Coronary artery (tissue), 2 donors: ENCODE measurements around the gene SOX6.

ENCODE experiments used
- DNase-seq: peaks from one replicate; pipeline ENCODE4 v3.0.0-alpha.2; 2017; ENCODE audit warnings: low spot score
- H3K27ac ChIP-seq, 2 donors: fragments of 200-600 bp; sonication (generic); one replicate each; pipeline ENCODE4 v1.5.1; 2016 to 2019
- H3K4me3 ChIP-seq: fragments of 200-600 bp; sonication (generic); 2 replicates; pipeline ENCODE4 v1.5.1; 2016; ENCODE audit warnings: mild to moderate bottlenecking, moderate library complexity
- TF ChIP-seq, protein P1 (sequence below): fragments of 200-600 bp; sonication (generic); IDR thresholded peaks from one replicate; pipeline ENCODE4 v1.5.1; 2019; ENCODE audit warnings: antibody characterized with exemption

SOX6 gene

GRCh38 chr11:16367252-16367651 is 10.9 kb upstream of the SOX6 start:
- Histone ChIP-seq H3K4me3 (no peak overlapping the region), H3K27ac (no peak overlapping the region)
- DNase-seq = no peak
- TF ChIP-seq, protein P1, sequence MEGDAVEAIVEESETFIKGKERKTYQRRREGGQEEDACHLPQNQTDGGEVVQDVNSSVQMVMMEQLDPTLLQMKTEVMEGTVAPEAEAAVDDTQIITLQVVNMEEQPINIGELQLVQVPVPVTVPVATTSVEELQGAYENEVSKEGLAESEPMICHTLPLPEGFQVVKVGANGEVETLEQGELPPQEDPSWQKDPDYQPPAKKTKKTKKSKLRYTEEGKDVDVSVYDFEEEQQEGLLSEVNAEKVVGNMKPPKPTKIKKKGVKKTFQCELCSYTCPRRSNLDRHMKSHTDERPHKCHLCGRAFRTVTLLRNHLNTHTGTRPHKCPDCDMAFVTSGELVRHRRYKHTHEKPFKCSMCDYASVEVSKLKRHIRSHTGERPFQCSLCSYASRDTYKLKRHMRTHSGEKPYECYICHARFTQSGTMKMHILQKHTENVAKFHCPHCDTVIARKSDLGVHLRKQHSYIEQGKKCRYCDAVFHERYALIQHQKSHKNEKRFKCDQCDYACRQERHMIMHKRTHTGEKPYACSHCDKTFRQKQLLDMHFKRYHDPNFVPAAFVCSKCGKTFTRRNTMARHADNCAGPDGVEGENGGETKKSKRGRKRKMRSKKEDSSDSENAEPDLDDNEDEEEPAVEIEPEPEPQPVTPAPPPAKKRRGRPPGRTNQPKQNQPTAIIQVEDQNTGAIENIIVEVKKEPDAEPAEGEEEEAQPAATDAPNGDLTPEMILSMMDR = no peak

GRCh38 chr11:16365581-16366228 is 9.4 kb upstream of the SOX6 start:
- Histone ChIP-seq H3K4me3 (no peak overlapping the region), H3K27ac (no peak overlapping the region)
- no peak for DNase-seq
- TF ChIP-seq, protein P1 = no peak

GRCh38 chr11:16364254-16364653 is 7.9 kb upstream of the SOX6 start:
- no peak for DNase-seq
- TF ChIP-seq, protein P1 = no peak
- no peak overlapping the region for H3K4me3 ChIP-seq
- H3K27ac ChIP-seq = no peak overlapping the region

GRCh38 chr11:16363706-16364105 is 7.4 kb upstream of the SOX6 start:
- Histone ChIP-seq H3K4me3 (no peak overlapping the region), H3K27ac (no peak overlapping the region)
- TF ChIP-seq, protein P1 = no peak
- DNase-seq = no peak

- no peak overlapping the region for H3K4me3 ChIP-seq
- TF ChIP-seq, protein P1 = no peak
- no peak for DNase-seq
- H3K27ac ChIP-seq = no peak overlapping the region
These were observed 4.9 kb upstream of the SOX6 start for GRCh38 chr11:16361108-16361865.

DNA sequence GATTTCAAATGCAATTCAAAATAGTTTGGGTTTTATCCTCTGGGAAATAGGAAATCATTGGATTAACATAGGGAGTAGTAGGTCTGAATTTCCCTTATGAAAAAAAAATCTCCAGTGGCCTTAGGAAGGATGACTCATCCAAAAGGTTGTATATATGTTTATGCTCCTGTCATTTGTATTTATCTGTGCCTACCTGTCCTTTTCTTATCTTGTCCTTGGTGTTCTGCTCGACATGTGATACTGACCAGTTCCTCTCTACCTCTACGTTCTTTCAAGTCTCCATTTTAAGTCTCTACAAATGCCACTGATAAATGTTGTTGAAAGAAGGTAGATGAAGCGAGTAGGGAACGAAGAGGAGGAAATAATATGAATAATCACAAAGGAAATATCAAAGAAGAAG is 3.0 kb upstream of the SOX6 start:
- Histone ChIP-seq H3K27ac (no peak overlapping the region), H3K4me3 (no peak overlapping the region)
- TF ChIP-seq, protein P1 = no peak
- DNase-seq = no peak

GRCh38 chr11:16358726-16359125 is 2.4 kb upstream of the SOX6 start:
- TF ChIP-seq, protein P1 = no peak

More at GRCh38 chr11:16358726-16359125, 2.4 kb upstream of the SOX6 start:
- H3K27ac ChIP-seq = no peak overlapping the region
- no peak for DNase-seq
- no peak overlapping the region for H3K4me3 ChIP-seq
